ENCODE measurements around the gene SLC22A23. TPM values are rescaled to one million over a fixed set of nuclear protein-coding genes. Genes with fewer than 3 reads are reported as not detected.

Gene SLC22A23
- total and polyA plus RNA-seq, 5 donors: 2.3 to 6.4 (median 3.2) TPM

GRCh38 chr6:3418496-3419060, 38.3 kb downstream of the SLC22A23 start:
- intact Hi-C loops (cut with DNase I): loop anchor here in 1 of 4 donors (10.0 kb wide), 1 partner anchor 316 kb away; no protein-coding TSS in a partner anchor
- Histone ChIP-seq H3K27me3 (ENCODE audit: control insufficient read depth, insufficient read depth) (no peaks in the 10 kb centered on the region), H3K4me1 (ENCODE audit: control insufficient read depth, insufficient read depth, low read length) (no peaks in the 10 kb centered on the region), H3K4me3 (ENCODE audit: low read length) (no peak overlapping the region), H3K9me3 (ENCODE audit: control insufficient read depth, low read length) (no peaks in the 10 kb centered on the region), H3K27ac (ENCODE audit: low read length) (no peak overlapping the region)
- ATAC-seq (peak in 1 of 2 donors; percentile 38), DNase-seq (no peak)
- WGBS: 89% methylated on average over 8 of the region's 8 CpGs

GRCh38 chr6:3417473-3417872, 39.4 kb downstream of the SLC22A23 start:
- ATAC-seq (no peak), DNase-seq (no peak)

GRCh38 chr6:3415490-3415889, 41.4 kb downstream of the SLC22A23 start:
- Histone ChIP-seq H3K27me3 (ENCODE audit: control insufficient read depth, insufficient read depth) (no peaks in the 10 kb centered on the region), H3K9me3 (ENCODE audit: control insufficient read depth, low read length) (no peaks in the 10 kb centered on the region), H3K4me3 (ENCODE audit: low read length) (no peak overlapping the region), H3K4me1 (ENCODE audit: control insufficient read depth, insufficient read depth, low read length) (no peaks in the 10 kb centered on the region), H3K27ac (ENCODE audit: low read length) (no peak overlapping the region)
- no peak for DNase-seq
- 91% methylated on average over 8 of the region's 8 CpGs for WGBS
- intact Hi-C loops (cut with DNase I): loop anchor here in 1 of 4 donors (10.0 kb wide), 1 partner anchor 319 kb away; no protein-coding TSS in a partner anchor
- no peak for ATAC-seq

More at GRCh38 chr6:3417473-3417872, 39.4 kb downstream of the SLC22A23 start:
- no peaks in the 10 kb centered on the region for H3K27me3 ChIP-seq (ENCODE audit: control insufficient read depth, insufficient read depth)
- no peaks in the 10 kb centered on the region for H3K4me1 ChIP-seq (ENCODE audit: control insufficient read depth, insufficient read depth, low read length)
- intact Hi-C loops (cut with DNase I): loop anchor here in 1 of 4 donors (10.0 kb wide), 1 partner anchor 317 kb away; no protein-coding TSS in a partner anchor
- WGBS: 83% methylated on average over 4 of the region's 4 CpGs
- H3K27ac ChIP-seq (ENCODE audit: low read length): no peak overlapping the region
- H3K9me3 ChIP-seq (ENCODE audit: control insufficient read depth, low read length): no peaks in the 10 kb centered on the region
- no peak overlapping the region for H3K4me3 ChIP-seq (ENCODE audit: low read length)

- ATAC-seq: no peak
These were observed 41.8 kb downstream of the SLC22A23 start for GRCh38 chr6:3415082-3415453.

GRCh38 chr6:3414327-3415081, 42.3 kb downstream of the SLC22A23 start:
- no peak overlapping the region for H3K4me3 ChIP-seq (ENCODE audit: low read length)

More at GRCh38 chr6:3415082-3415453, 41.8 kb downstream of the SLC22A23 start:
- no peak for DNase-seq
- no peaks in the 10 kb centered on the region for H3K9me3 ChIP-seq (ENCODE audit: control insufficient read depth, low read length)
- no peak overlapping the region for H3K4me3 ChIP-seq (ENCODE audit: low read length)
- 62% methylated on average over 5 of the region's 5 CpGs for WGBS
- no peaks in the 10 kb centered on the region for H3K4me1 ChIP-seq (ENCODE audit: control insufficient read depth, insufficient read depth, low read length)
- no peak overlapping the region for H3K27ac ChIP-seq (ENCODE audit: low read length)
- intact Hi-C loops (cut with DNase I): loop anchor here in 1 of 4 donors (10.0 kb wide), 1 partner anchor 320 kb away; no protein-coding TSS in a partner anchor
- no peaks in the 10 kb centered on the region for H3K27me3 ChIP-seq (ENCODE audit: control insufficient read depth, insufficient read depth)

GRCh38 chr6:3413592-3413991, 43.3 kb downstream of the SLC22A23 start:
- H3K9me3 ChIP-seq (ENCODE audit: control insufficient read depth, low read length): no peaks in the 10 kb centered on the region
- 91% methylated on average over 3 of the region's 3 CpGs for WGBS
- ATAC-seq (no peak), DNase-seq (no peak)
- no peaks in the 10 kb centered on the region for H3K4me1 ChIP-seq (ENCODE audit: control insufficient read depth, insufficient read depth, low read length)
- H3K27ac ChIP-seq (ENCODE audit: low read length): no peak overlapping the region
- H3K4me3 ChIP-seq (ENCODE audit: low read length): no peak overlapping the region
- no peaks in the 10 kb centered on the region for H3K27me3 ChIP-seq (ENCODE audit: control insufficient read depth, insufficient read depth)
- intact Hi-C loops (cut with DNase I): loop anchor here in 1 of 4 donors (10.0 kb wide), 1 partner anchor 321 kb away; no protein-coding TSS in a partner anchor

More at GRCh38 chr6:3414327-3415081, 42.3 kb downstream of the SLC22A23 start:
- Histone ChIP-seq H3K4me1 (ENCODE audit: control insufficient read depth, insufficient read depth, low read length) (no peaks in the 10 kb centered on the region), H3K9me3 (ENCODE audit: control insufficient read depth, low read length) (no peaks in the 10 kb centered on the region), H3K27me3 (ENCODE audit: control insufficient read depth, insufficient read depth) (no peaks in the 10 kb centered on the region), H3K27ac (ENCODE audit: low read length) (no peak overlapping the region)
- WGBS: 51% methylated on average over 11 of the region's 11 CpGs
- DNase-seq: no peak
- no peak for ATAC-seq
- intact Hi-C loops (cut with DNase I): loop anchor here in 1 of 4 donors (10.0 kb wide), 1 partner anchor 320 kb away; no protein-coding TSS in a partner anchor

GRCh38 chr6:3412779-3413500, 43.9 kb downstream of the SLC22A23 start:
- Histone ChIP-seq H3K27ac (ENCODE audit: low read length) (no peak overlapping the region), H3K4me1 (ENCODE audit: control insufficient read depth, insufficient read depth, low read length) (no peaks in the 10 kb centered on the region), H3K9me3 (ENCODE audit: control insufficient read depth, low read length) (no peaks in the 10 kb centered on the region), H3K4me3 (ENCODE audit: low read length) (no peak overlapping the region), H3K27me3 (ENCODE audit: control insufficient read depth, insufficient read depth) (no peaks in the 10 kb centered on the region)
- intact Hi-C loops (cut with DNase I): loop anchor here in 1 of 4 donors (10.0 kb wide), 1 partner anchor 322 kb away; no protein-coding TSS in a partner anchor
- ATAC-seq (no peak), DNase-seq (no peak)
- WGBS: 92% methylated on average over 8 of the region's 8 CpGs

- H3K9me3 ChIP-seq (ENCODE audit: control insufficient read depth, low read length): no peaks in the 10 kb centered on the region
- H3K27me3 ChIP-seq (ENCODE audit: control insufficient read depth, insufficient read depth): no peaks in the 10 kb centered on the region
- DNase-seq (no peak), ATAC-seq (no peak)
- intact Hi-C loops (cut with DNase I): loop anchor here in 1 of 4 donors (10.0 kb wide), 1 partner anchor 323 kb away; no protein-coding TSS in a partner anchor
- H3K27ac ChIP-seq (ENCODE audit: low read length): no peak overlapping the region
- no peak overlapping the region for H3K4me3 ChIP-seq (ENCODE audit: low read length)
- no peaks in the 10 kb centered on the region for H3K4me1 ChIP-seq (ENCODE audit: control insufficient read depth, insufficient read depth, low read length)
- 93% methylated on average over 11 of the region's 11 CpGs for WGBS
These were observed 44.7 kb downstream of the SLC22A23 start for GRCh38 chr6:3411967-3412778.

GRCh38 chr6:3410385-3411360, 46.2 kb downstream of the SLC22A23 start:
- Histone ChIP-seq H3K4me3 (ENCODE audit: low read length) (no peak overlapping the region), H3K4me1 (ENCODE audit: control insufficient read depth, insufficient read depth, low read length) (no peaks in the 10 kb centered on the region), H3K27me3 (ENCODE audit: control insufficient read depth, insufficient read depth) (no peaks in the 10 kb centered on the region), H3K9me3 (ENCODE audit: control insufficient read depth, low read length) (no peaks in the 10 kb centered on the region), H3K27ac (ENCODE audit: low read length) (no peak overlapping the region)
- intact Hi-C loops (cut with DNase I): loop anchor here in 1 of 4 donors (10.0 kb wide), 1 partner anchor 324 kb away; no protein-coding TSS in a partner anchor
- peak; percentile 50 to 67 for ATAC-seq
- peak in 2 of 3 donors; percentile 42 to 61 for DNase-seq
- 59% methylated on average over 15 of the region's 15 CpGs for WGBS

All from right cardiac atrium (tissue), 5 donors.